CD1c-positive myeloid dendritic cell (primary cell): ENCODE data around the gene RNF144A.

Source experiments
- DNase-seq: peaks from one replicate; pipeline ENCODE4 v3.0.0-alpha.2; 2016; ENCODE audit errors: extremely low spot score

The RNF144A gene

GRCh38 chr2:7083580-7084509 lies 166.6 kb downstream of the RNF144A start:
- peak; percentile 46 for DNase-seq

GRCh38 chr2:7084601-7085000 lies 167.4 kb downstream of the RNF144A start:
- no peak for DNase-seq

- DNase-seq = no peak
These were observed 172.1 kb downstream of the RNF144A start for GRCh38 chr2:7089284-7089683.

- no peak for DNase-seq
These were observed 172.8 kb downstream of the RNF144A start for GRCh38 chr2:7089898-7090510.

- no peak for DNase-seq
These were observed 176.2 kb downstream of the RNF144A start for GRCh38 chr2:7093376-7093775.
